ENCODE measurements around the gene TPTE2. TPM values are rescaled to one million over a fixed set of nuclear protein-coding genes. Genes with fewer than 3 reads are reported as not detected.
"Not testable (repeated sequence)": the region's sequence is repeated elsewhere in the genome, so short reads cannot be mapped to it uniquely, and the experiment has no call there.

TPTE2 gene
- not detected in 2 replicates for total RNA-seq (2012; rRNA removed)
- polyA plus RNA-seq (2012; rRNA removed) = not detected in 2 replicates
- not detected in 2 replicates for polyA plus RNA-seq (2012; cell fraction: cytosol; rRNA removed)
- polyA plus RNA-seq (2012; cell fraction: nucleus; rRNA removed; ENCODE audit: low replicate concordance) = not detected in 2 replicates
- Bru-seq, nascent RNA = percentile 13 among the genes with signal in this experiment
- percentile 27 among the genes with signal in this experiment for BruChase-seq, experiment 1, labeled RNA remaining after a 6-hour chase
- BruChase-seq, experiment 2, labeled RNA remaining after a 2-hour chase = percentile 22 among the genes with signal in this experiment
- long read RNA-seq = 0 reads

DNA sequence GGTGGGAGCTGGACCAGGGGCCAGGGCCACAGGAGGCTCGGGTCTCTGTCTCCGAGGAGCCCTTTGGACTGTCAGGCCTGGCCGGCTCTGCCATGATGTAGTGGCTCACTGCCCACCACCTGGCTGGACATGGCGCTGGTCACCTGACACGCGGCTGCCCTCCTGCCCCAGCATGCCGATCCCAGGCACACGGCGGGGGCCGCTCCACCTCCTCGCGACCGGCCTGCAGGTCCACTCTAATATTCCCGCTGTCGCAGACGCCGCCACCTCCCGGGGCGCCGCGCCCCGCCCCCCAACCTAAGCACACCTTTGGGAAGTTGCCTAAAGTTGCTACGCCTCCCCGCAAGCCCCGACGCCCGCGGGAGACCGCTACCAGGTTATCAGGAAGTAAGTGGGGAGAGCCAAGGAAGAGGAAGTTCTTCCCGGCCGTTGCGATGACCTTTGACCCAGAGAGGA is at the start of gene TPTE2:
TPTE2 (minus strand) TSS at position 406 of the 456 bp plus-strand sequence. CDS start 58,298 bp downstream, outside the sequence.
- BruUV-seq (replicated peaks); H3K4me1 ChIP-seq (ENCODE audit: control insufficient read depth, insufficient read depth, low read length); H2BK5ac ChIP-seq (ENCODE audit: low read depth, low read length, poor library complexity, severe bottlenecking); H3K23ac ChIP-seq (ENCODE audit: low read depth, low read length); H4K20me1 ChIP-seq (ENCODE audit: insufficient read depth, low read length); H4K91ac ChIP-seq (ENCODE audit: insufficient read depth, low read depth, low read length); POLR2A ChIA-PET (ENCODE audit: unreplicated experiment); H2AFZ ChIP-seq (replicated peaks; ENCODE audit: low read length, poor library complexity); H3K4me2 ChIP-seq (ENCODE audit: low read depth, low read length); CTCF ChIA-PET; H3K9me3 ChIP-seq (ENCODE audit: control insufficient read depth, insufficient read depth, low read length); H2BK15ac ChIP-seq (ENCODE audit: low read depth, low read length); H2BK120ac ChIP-seq (ENCODE audit: low read depth, low read length); H2BK20ac ChIP-seq (ENCODE audit: low read depth, low read length); H3K56ac ChIP-seq (ENCODE audit: extremely low read depth, insufficient read depth, low read length); dilution Hi-C loops (cut with HindIII; ENCODE audit: low sequenced_read_pairs, unreplicated experiment); H3K27ac ChIP-seq (ENCODE audit: insufficient read depth, low read length); DNase-seq; H3K27me3 ChIP-seq (ENCODE audit: control insufficient read depth, insufficient read depth, low read length); H3K9ac ChIP-seq (ENCODE audit: low read depth, low read length); intact Hi-C loops (cut with micrococcal nuclease); H3K4me3 ChIP-seq (ENCODE audit: insufficient read depth, low read depth, low read length); ATAC-seq (ENCODE audit: low read depth); H3K36me3 ChIP-seq (ENCODE audit: control insufficient read depth, insufficient read depth, low read length); H3K9me1 ChIP-seq (ENCODE audit: insufficient read depth, low read length); H2AK9ac ChIP-seq (replicated peaks; ENCODE audit: low read depth, low read length, poor library complexity); H3K14ac ChIP-seq (replicated peaks; ENCODE audit: low read depth, low read length); H2AK5ac ChIP-seq (ENCODE audit: low read depth, low read length); H3K4ac ChIP-seq (ENCODE audit: low read depth, low read length); H3K18ac ChIP-seq (ENCODE audit: low read depth, low read length); H4K8ac ChIP-seq (ENCODE audit: low read depth in 2 of 2, low read length in 2 of 2); H3K79me1 ChIP-seq (ENCODE audit: low read depth in 1 of 2, low read length in 2 of 2); H4K5ac ChIP-seq (ENCODE audit: low read depth, low read length): not testable (repeated sequence)
- no CpG with 5 or more reads among the region's 32 CpGs for WGBS, 2 experiments (ENCODE audit: extremely low coverage in 2 of 2, insufficient read length in 1 of 2)
- in situ Hi-C loops (cut with MboI; ENCODE audit: low sequenced_read_pairs) = loop anchor here (10.0 kb wide), 1 partner anchor 64 kb away; no protein-coding TSS in a partner anchor

All from IMR-90 (cell line).